GM12878 (cell line): ENCODE results near the gene C3orf49. TPM values are rescaled to one million over a fixed set of nuclear protein-coding genes. Genes with fewer than 3 reads are reported as not detected.

Source experiments
- ATAC-seq: fragments of 200-7000 bp; cut with Tn5 transposase; 3 replicates; pipeline ENCODE4 v1.9.1; 2020; ENCODE audit warnings: mild to moderate bottlenecking, moderate library complexity
- BruUV-seq: library from RNA; stranded (reverse); fragments of 400-500 nt; replicated peaks from 2 replicates; lab custom pipeline; 2021; lab: Mats Ljungman, UMichigan
- CTCF ChIA-PET: fragments of 300-600 bp; sonication (Branson Sonifier 250); formaldehyde crosslinking; extraction: SDS; loops from one replicate; lab custom pipeline; 2021; ENCODE audit warnings: inconsistent platforms; lab: Yijun Ruan, JAX
- POLR2A ChIA-PET: fragments of 350-600 bp; formaldehyde crosslinking; extraction: SDS; loops from one replicate; lab custom pipeline; 2021; ENCODE audit warnings: inconsistent platforms; lab: Charles Lee
- RAD21 ChIA-PET: fragments of 300-600 bp; sonication (Branson Sonifier 250); formaldehyde crosslinking; loops from one replicate; lab custom pipeline; 2023; ENCODE audit warnings: antibody characterized with exemption; ENCODE audit not compliant: unreplicated experiment; lab: Charles Lee
- SMC1A ChIA-PET: fragments of 300-600 bp; sonication (Branson Sonifier 250); formaldehyde crosslinking; loops from one replicate; lab custom pipeline; 2023; ENCODE audit not compliant: unreplicated experiment, uncharacterized antibody; lab: Charles Lee
- DNase-seq: peaks from one replicate; pipeline ENCODE4 v3.0.0-alpha.2; 2011; ENCODE audit warnings: low read depth, low spot score
- FAIRE-seq: peaks from 3 replicates; lab custom pipeline; 2011; peaks lifted over from hg19 to GRCh38; lab: Jason Lieb, UNC
- H2AFZ ChIP-seq: 2 replicates; pipeline ENCODE4 v1.6.0; 2011; ENCODE audit warnings: low read depth, low read length, control low read depth; ENCODE audit not compliant: control insufficient read depth
- H3K27ac ChIP-seq: 2 replicates; pipeline ENCODE4 v1.5.1; 2011; ENCODE audit warnings: control low read depth; ENCODE audit not compliant: control insufficient read depth, insufficient read depth
- H3K27me3 ChIP-seq, 2 experiments: replicated peaks in 1 of 2; 2 replicates each; pipeline versions ENCODE4 v1.6.0 to v1.6.1; 2011; ENCODE audit warnings: low read length in 1 of 2; ENCODE audit not compliant: control insufficient read depth in 2 of 2, insufficient read depth in 2 of 2
- H3K36me3 ChIP-seq, 2 experiments: 2 replicates each; pipeline ENCODE4 v1.5.1; 2011; ENCODE audit warnings: low read length in 1 of 2; ENCODE audit not compliant: control insufficient read depth in 2 of 2, insufficient read depth in 2 of 2
- H3K4me1 ChIP-seq: 2 replicates; pipeline ENCODE4 v1.6.1; 2011; ENCODE audit warnings: mild to moderate bottlenecking, low read length, moderate library complexity, mixed read lengths; ENCODE audit not compliant: control insufficient read depth, insufficient read depth
- H3K4me2 ChIP-seq: 2 replicates; pipeline ENCODE4 v1.6.0; 2011; ENCODE audit warnings: control low read depth; ENCODE audit not compliant: control insufficient read depth, insufficient read depth
- H3K4me3 ChIP-seq: fragments of 200-600 bp; sonication (generic); 2 replicates; pipeline ENCODE4 v1.5.1; 2016
- H3K79me2 ChIP-seq: 2 replicates; pipeline ENCODE4 v1.6.0; 2011; ENCODE audit warnings: low read length; ENCODE audit not compliant: control insufficient read depth, insufficient read depth
- H3K9ac ChIP-seq: 2 replicates; pipeline ENCODE4 v1.8.0; 2011; ENCODE audit warnings: low read length, control low read depth, mixed read lengths; ENCODE audit not compliant: control insufficient read depth, insufficient read depth
- H3K9me3 ChIP-seq: replicated peaks from 3 replicates; pipeline ENCODE4 v1.5.1; 2011; ENCODE audit warnings: mild to moderate bottlenecking, low read length; ENCODE audit not compliant: control insufficient read depth, insufficient read depth
- H4K20me1 ChIP-seq: 2 replicates; pipeline ENCODE4 v1.6.0; 2011; ENCODE audit not compliant: control insufficient read depth, insufficient read depth
- ATF7 ChIP-seq: fragments of 450-650 bp; IDR thresholded peaks from 2 replicates; pipeline ENCODE4 v1.6.1; 2016; ENCODE audit warnings: low read depth, mild to moderate bottlenecking
- BRCA1 ChIP-seq: IDR thresholded peaks from 2 replicates; pipeline ENCODE4 v1.6.1; 2011; ENCODE audit warnings: low read depth, low read length, improper control_type of control experiment
- CREB1 ChIP-seq: IDR thresholded peaks from 2 replicates; pipeline ENCODE4 v1.6.1; 2012; ENCODE audit warnings: low read depth, mild to moderate bottlenecking, inconsistent platforms
- EGR1 ChIP-seq, 2 experiments: IDR thresholded peaks; 1 replicate in 1 of 2; 2 replicates in 1 of 2; pipeline ENCODE4 v1.6.1; 2011 to 2012; ENCODE audit warnings: low read depth in 2 of 2, low read length in 2 of 2, borderline replicate concordance in 1 of 2, mild to moderate bottlenecking in 1 of 2, moderate library complexity in 1 of 2
- HDAC6 ChIP-seq: fragments of 200-600 bp; sonication (generic); IDR thresholded peaks from one replicate; pipeline ENCODE4 v1.8.0; 2017; ENCODE audit warnings: antibody characterized with exemption; ENCODE audit not compliant: unreplicated experiment
- JUNB ChIP-seq: IDR thresholded peaks from 2 replicates; pipeline ENCODE4 v1.6.1; 2016; ENCODE audit warnings: antibody characterized with exemption, mild to moderate bottlenecking
- LARP7 ChIP-seq: fragments of 450-650 bp; IDR thresholded peaks from 2 replicates; pipeline ENCODE4 v1.6.1; 2017; ENCODE audit warnings: mild to moderate bottlenecking
- MTA2 ChIP-seq: fragments of 450-650 bp; IDR thresholded peaks from 2 replicates; pipeline ENCODE4 v1.6.1; 2016; ENCODE audit warnings: low read depth, mild to moderate bottlenecking, moderate library complexity
- MTA3 ChIP-seq: IDR thresholded peaks from 2 replicates; pipeline ENCODE4 v1.6.1; 2012; ENCODE audit warnings: low read length, inconsistent platforms, borderline replicate concordance
- NFYB ChIP-seq: IDR thresholded peaks from 2 replicates; pipeline ENCODE4 v1.6.1; 2011; ENCODE audit warnings: low read depth, mild to moderate bottlenecking, low read length, improper control_type of control experiment, moderate library complexity; ENCODE audit not compliant: insufficient read depth
- POU2F2 ChIP-seq: IDR thresholded peaks from 3 replicates; pipeline ENCODE4 v1.6.1; 2011; ENCODE audit warnings: low read depth, mild to moderate bottlenecking, low read length, borderline replicate concordance
- RB1 ChIP-seq: fragments of 450-650 bp; formaldehyde crosslinking; IDR thresholded peaks from 2 replicates; pipeline ENCODE4 v1.6.1; 2017; ENCODE audit warnings: mild to moderate bottlenecking, borderline replicate concordance
- SP1 ChIP-seq: IDR thresholded peaks from one replicate; pipeline ENCODE4 v1.6.1; 2011; ENCODE audit warnings: low read depth, low read length
- SPI1 ChIP-seq: IDR thresholded peaks from 2 replicates; pipeline ENCODE4 v1.6.1; 2011; ENCODE audit warnings: low read depth, mild to moderate bottlenecking, low read length, moderate library complexity, borderline replicate concordance; ENCODE audit not compliant: insufficient read depth
- SRF ChIP-seq, 2 experiments: IDR thresholded peaks; 2 replicates each; pipeline ENCODE4 v1.6.1; 2011; ENCODE audit warnings: low read depth in 2 of 2, low read length in 2 of 2, mild to moderate bottlenecking in 1 of 2, moderate library complexity in 1 of 2
- WGBS: methylation state at CpG from one replicate; pipeline ENCODE4 v1.1.6; 2016; ENCODE audit warnings: low lambda C conversion rate; ENCODE audit not compliant: insufficient replicate concordance, insufficient coverage; ENCODE audit errors: missing lambda C conversion rate; 5-methylcytosine and 5-hydroxymethylcytosine counted together
- in situ Hi-C: fragments of 300-500 bp; cut with MboI; formaldehyde crosslinking; loops from 9 replicates; pipeline ENCODE4 v1.14.3; 2018; ENCODE audit warnings: mixed read lengths
- intact Hi-C: fragments of 100-400 bp; cut with micrococcal nuclease; formaldehyde crosslinking; loops from one replicate; pipeline ENCODE4 v1.14.2; 2022; ENCODE audit not compliant: unreplicated experiment
- polyA plus RNA-seq, 11 experiments: library from polyadenylated mRNA; depleted of rRNA in 4 of 11; unstranded in 6 of 11; stranded (reverse) in 5 of 11; fragments of >200 nt; fragmentation: Nextera tagmentation in 4 of 11; fragmentation: Illumina TruSeq in 1 of 11; extraction: Ambion mirVana in 4 of 11; extraction: Trizol in 1 of 11; gene quantifications; 1 replicate in 1 of 11; 2 replicates in 10 of 11; pipeline versions ENCODE4 v1.2.1 to v1.2.3, GENCODE V29; 2011 to 2016; ENCODE audit warnings: inconsistent platforms in 2 of 11, missing spikeins in 2 of 11, low read depth in 1 of 11
- total RNA-seq, 4 experiments: library from RNA; depleted of rRNA in 3 of 4; stranded (reverse); fragments of >200 nt in 3 of 4; fragmentation: Illumina TruSeq in 1 of 4; extraction: Trizol in 1 of 4; gene quantifications; 2 replicates each; pipeline versions ENCODE4 v1.2.1 to v1.2.3, GENCODE V29; 2013 to 2021
- TF ChIP-seq, protein P1 (sequence below): fragments of 450-650 bp; IDR thresholded peaks from 2 replicates; pipeline ENCODE4 v1.6.1; 2016; ENCODE audit warnings: mild to moderate bottlenecking
- TF ChIP-seq, protein P2 (sequence below): IDR thresholded peaks from 2 replicates; pipeline ENCODE4 v1.6.1; 2011; ENCODE audit warnings: low read depth, low read length, improper control_type of control experiment, borderline replicate concordance
- TF ChIP-seq, protein P3 (sequence below): fragments of 450-650 bp; IDR thresholded peaks from 2 replicates; pipeline ENCODE4 v1.6.1; 2017; ENCODE audit warnings: borderline replicate concordance
- TF ChIP-seq, protein P4 (sequence below): IDR thresholded peaks from 2 replicates; pipeline ENCODE4 v1.6.1; 2012; ENCODE audit warnings: low read depth, low read length, improper control_type of control experiment

C3orf49 gene
- total and polyA plus RNA-seq, 10 of the 15 experiments (the other 5 are each of a cell fraction or from before 2014, with no cell fraction given): 0.21 TPM; not detected in 9

DNA sequence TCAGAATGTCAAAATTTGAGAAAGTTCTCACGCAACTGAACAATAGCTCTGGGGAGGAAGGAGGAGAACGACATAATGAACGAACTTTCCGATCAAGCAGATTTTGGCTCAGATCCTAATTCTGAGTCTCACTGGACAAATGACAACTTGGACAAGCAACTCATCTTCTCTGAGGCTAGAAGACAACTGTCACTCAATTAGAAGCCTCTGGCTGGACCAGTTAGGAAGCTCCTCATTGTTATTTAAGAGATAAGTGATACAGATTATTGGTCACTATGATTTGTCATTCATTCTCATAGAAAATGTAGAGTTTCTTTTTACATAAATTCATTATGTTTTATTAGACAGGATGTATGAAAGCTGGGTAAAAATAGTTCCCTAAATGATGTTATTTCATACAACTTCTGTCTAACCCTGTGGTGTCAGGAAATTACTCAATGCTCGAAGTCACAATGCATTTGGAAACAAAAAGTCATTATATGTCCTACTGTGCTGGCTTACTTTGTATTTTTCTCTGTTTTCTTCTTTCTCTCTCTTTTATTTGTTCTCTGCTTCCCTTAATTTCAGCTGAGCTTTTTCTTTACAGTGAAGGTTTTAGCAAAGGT is 11.0 kb upstream of the C3orf49 start:
- intact Hi-C loops (no loop called here), in situ Hi-C loops (loop anchor here (25.0 kb wide), 1 partner anchor 1196 kb away; no protein-coding TSS in a partner anchor)
- FAIRE-seq (no peak), DNase-seq (no peak), ATAC-seq (no peak)
- 90% methylated on average over 5 of the region's 5 CpGs for WGBS
- no peak overlapping the region for H2AFZ ChIP-seq
- H3K79me2 ChIP-seq: no peaks in the 10 kb centered on the region
- no peaks in the 10 kb centered on the region for H3K36me3 ChIP-seq
- ChIA-PET RAD21 (interaction anchor here (0.7 kb wide), 1 partner anchor 969 kb away, joined by 3 read pairs; no protein-coding TSS in a partner anchor), POLR2A (interaction anchor here (0.7 kb wide), 1 partner anchor 435 kb away, joined by 5 read pairs; no protein-coding TSS in a partner anchor), SMC1A (interaction anchor here (1.1 kb wide), 1 partner anchor 10 kb away, joined by 3 read pairs; no protein-coding TSS in a partner anchor), CTCF (interaction anchor here (1.2 to 1.8 kb wide), 3 partner anchors 11 to 458 kb away, joined by 3 to 4 read pairs (median 4); partner anchors contain the start of gene C3orf49)
- no peak overlapping the region for H3K4me3 ChIP-seq
- no TSS peak for BruUV-seq
- H3K4me1 ChIP-seq: no peaks in the 10 kb centered on the region
- no peaks in the 10 kb centered on the region for H3K9me3 ChIP-seq
- TF ChIP-seq JUNB (no peak), SP1 (no peak), MTA2 (no peak), EGR1 (IDR thresholded peaks at IDR 0.05; ENCODE audit: borderline replicate concordance in 1 of 2, low read depth in 2 of 2, low read length in 2 of 2) (no peak), SRF (IDR thresholded peaks at IDR 0.05; ENCODE audit: low read depth in 2 of 2, low read length in 2 of 2) (no peak), MTA3 (no peak), NFYB (no peak), LARP7 (no peak), BRCA1 (no peak), CREB1 (no peak), POU2F2 (no peak), HDAC6 (no peak), ATF7 (no peak), RB1 (no peak), SPI1 (no peak)
- TF ChIP-seq, protein P1, sequence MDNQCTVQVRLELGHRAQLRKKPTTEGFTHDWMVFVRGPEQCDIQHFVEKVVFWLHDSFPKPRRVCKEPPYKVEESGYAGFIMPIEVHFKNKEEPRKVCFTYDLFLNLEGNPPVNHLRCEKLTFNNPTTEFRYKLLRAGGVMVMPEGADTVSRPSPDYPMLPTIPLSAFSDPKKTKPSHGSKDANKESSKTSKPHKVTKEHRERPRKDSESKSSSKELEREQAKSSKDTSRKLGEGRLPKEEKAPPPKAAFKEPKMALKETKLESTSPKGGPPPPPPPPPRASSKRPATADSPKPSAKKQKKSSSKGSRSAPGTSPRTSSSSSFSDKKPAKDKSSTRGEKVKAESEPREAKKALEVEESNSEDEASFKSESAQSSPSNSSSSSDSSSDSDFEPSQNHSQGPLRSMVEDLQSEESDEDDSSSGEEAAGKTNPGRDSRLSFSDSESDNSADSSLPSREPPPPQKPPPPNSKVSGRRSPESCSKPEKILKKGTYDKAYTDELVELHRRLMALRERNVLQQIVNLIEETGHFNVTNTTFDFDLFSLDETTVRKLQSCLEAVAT: no peak
- TF ChIP-seq, protein P2, sequence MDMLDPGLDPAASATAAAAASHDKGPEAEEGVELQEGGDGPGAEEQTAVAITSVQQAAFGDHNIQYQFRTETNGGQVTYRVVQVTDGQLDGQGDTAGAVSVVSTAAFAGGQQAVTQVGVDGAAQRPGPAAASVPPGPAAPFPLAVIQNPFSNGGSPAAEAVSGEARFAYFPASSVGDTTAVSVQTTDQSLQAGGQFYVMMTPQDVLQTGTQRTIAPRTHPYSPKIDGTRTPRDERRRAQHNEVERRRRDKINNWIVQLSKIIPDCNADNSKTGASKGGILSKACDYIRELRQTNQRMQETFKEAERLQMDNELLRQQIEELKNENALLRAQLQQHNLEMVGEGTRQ: no peak
- TF ChIP-seq, protein P3, sequence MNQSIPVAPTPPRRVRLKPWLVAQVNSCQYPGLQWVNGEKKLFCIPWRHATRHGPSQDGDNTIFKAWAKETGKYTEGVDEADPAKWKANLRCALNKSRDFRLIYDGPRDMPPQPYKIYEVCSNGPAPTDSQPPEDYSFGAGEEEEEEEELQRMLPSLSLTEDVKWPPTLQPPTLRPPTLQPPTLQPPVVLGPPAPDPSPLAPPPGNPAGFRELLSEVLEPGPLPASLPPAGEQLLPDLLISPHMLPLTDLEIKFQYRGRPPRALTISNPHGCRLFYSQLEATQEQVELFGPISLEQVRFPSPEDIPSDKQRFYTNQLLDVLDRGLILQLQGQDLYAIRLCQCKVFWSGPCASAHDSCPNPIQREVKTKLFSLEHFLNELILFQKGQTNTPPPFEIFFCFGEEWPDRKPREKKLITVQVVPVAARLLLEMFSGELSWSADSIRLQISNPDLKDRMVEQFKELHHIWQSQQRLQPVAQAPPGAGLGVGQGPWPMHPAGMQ: no peak
- TF ChIP-seq, protein P4, sequence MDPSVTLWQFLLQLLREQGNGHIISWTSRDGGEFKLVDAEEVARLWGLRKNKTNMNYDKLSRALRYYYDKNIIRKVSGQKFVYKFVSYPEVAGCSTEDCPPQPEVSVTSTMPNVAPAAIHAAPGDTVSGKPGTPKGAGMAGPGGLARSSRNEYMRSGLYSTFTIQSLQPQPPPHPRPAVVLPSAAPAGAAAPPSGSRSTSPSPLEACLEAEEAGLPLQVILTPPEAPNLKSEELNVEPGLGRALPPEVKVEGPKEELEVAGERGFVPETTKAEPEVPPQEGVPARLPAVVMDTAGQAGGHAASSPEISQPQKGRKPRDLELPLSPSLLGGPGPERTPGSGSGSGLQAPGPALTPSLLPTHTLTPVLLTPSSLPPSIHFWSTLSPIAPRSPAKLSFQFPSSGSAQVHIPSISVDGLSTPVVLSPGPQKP: no peak
- H3K27me3 ChIP-seq: no peaks in the 10 kb centered on the region
- H3K9ac ChIP-seq: no peak overlapping the region
- H4K20me1 ChIP-seq: no peaks in the 10 kb centered on the region
- no peak overlapping the region for H3K27ac ChIP-seq
- H3K4me2 ChIP-seq: no peak overlapping the region
